Fibroblast of skin of abdomen (primary cell): ENCODE measurements around the gene PPM1G.

Experiments
- DNase-seq: peaks from one replicate; pipeline ENCODE4 v3.0.0-alpha.2; 2013

The PPM1G gene

GRCh38 chr2:27412419-27413152 is 3.2 kb upstream of the PPM1G start:
- DNase-seq, result no peak

GRCh38 chr2:27408601-27409320 is 630 bp downstream of the PPM1G start:
- DNase-seq, result no peak

GRCh38 chr2:27407798-27408491 is 1.4 kb downstream of the PPM1G start:
- DNase-seq, result peak; percentile 41

GRCh38 chr2:27400348-27401135 is 8.8 kb downstream of the PPM1G start:
- no peak for DNase-seq

GRCh38 chr2:27398962-27399361 is 10.4 kb downstream of the PPM1G start:
- no peak for DNase-seq

GRCh38 chr2:27393225-27393624 is 16.2 kb downstream of the PPM1G start:
- DNase-seq, result no peak

- DNase-seq, result no peak
Observed at GRCh38 chr2:27390822-27391679, 18.3 kb downstream of the PPM1G start.

- DNase-seq, result no peak
Observed at GRCh38 chr2:27381577-27382181, 27.7 kb downstream of the PPM1G start.

GRCh38 chr2:27380626-27381545 is 28.5 kb downstream of the PPM1G start, which contains the start of gene ZNF513:
Gene ZNF513, minus strand, starts transcription at chr2:27380734. Its CDS starts 208 bp downstream, at chr2:27380526.
- peak; percentile 96 for DNase-seq

- DNase-seq, result no peak
Observed at GRCh38 chr2:27379836-27380625, 29.4 kb downstream of the PPM1G start.

GRCh38 chr2:27379383-27379835 is 30.0 kb downstream of the PPM1G start:
- no peak for DNase-seq

- DNase-seq, result no peak
Observed at GRCh38 chr2:27378809-27379290, 30.5 kb downstream of the PPM1G start.

GRCh38 chr2:27378096-27378808 is 31.1 kb downstream of the PPM1G start:
- no peak for DNase-seq

GRCh38 chr2:27377618-27378095 is 31.7 kb downstream of the PPM1G start:
- no peak for DNase-seq

- no peak for DNase-seq
Observed at GRCh38 chr2:27376866-27377617, 32.3 kb downstream of the PPM1G start.

- DNase-seq, result no peak
Observed at GRCh38 chr2:27376151-27376865, 33.1 kb downstream of the PPM1G start.
